Neural cell (in vitro differentiated cells): ENCODE data around the gene TEX11. TPM values are rescaled to one million over a fixed set of nuclear protein-coding genes. Genes with fewer than 3 reads are reported as not detected.

Experiments used
- H2AFZ ChIP-seq: fragments of 200-600, 300-800 bp; sonication (generic), shearing (Covaris generic); 2 replicates; pipeline ENCODE4 v1.6.0; 2014; ENCODE audit warnings: low read depth, mild to moderate bottlenecking, antibody characterized with exemption, low read length, moderate library complexity
- H3F3A ChIP-seq: fragments of 200-600 bp; shearing (Covaris generic); 2 replicates; pipeline ENCODE4 v1.6.1; 2016; ENCODE audit warnings: mild to moderate bottlenecking, moderate library complexity, mixed read lengths, antibody characterized with exemption, low read length; ENCODE audit not compliant: insufficient read depth, poor library complexity, severe bottlenecking
- H3K27ac ChIP-seq: fragments of 200-600, 300-800 bp; sonication (generic), shearing (Covaris generic); 2 replicates; pipeline ENCODE4 v1.5.1; 2014; ENCODE audit warnings: mild to moderate bottlenecking, low read length, moderate library complexity
- H3K27me3 ChIP-seq: fragments of 300-800, 200-600 bp; sonication (generic), shearing (Covaris generic); 2 replicates; pipeline ENCODE4 v1.6.0; 2014; ENCODE audit warnings: mild to moderate bottlenecking, low read depth, low read length, moderate library complexity; ENCODE audit not compliant: insufficient read depth
- H3K36me3 ChIP-seq: fragments of 300-800, 200-600 bp; sonication (generic), shearing (Covaris generic); 2 replicates; pipeline ENCODE4 v1.5.1; 2014; ENCODE audit warnings: mild to moderate bottlenecking, antibody characterized with exemption, low read length, moderate library complexity; ENCODE audit not compliant: insufficient read depth
- H3K4me2 ChIP-seq: fragments of 300-800, 200-600 bp; sonication (generic), shearing (Covaris generic); 2 replicates; pipeline ENCODE4 v1.6.0; 2014; ENCODE audit warnings: mild to moderate bottlenecking, low read length
- H3K4me3 ChIP-seq: fragments of 300-800, 200-600 bp; sonication (generic), shearing (Covaris generic); 2 replicates; pipeline ENCODE4 v1.5.1; 2014; ENCODE audit warnings: mild to moderate bottlenecking, low read length, moderate library complexity
- H3K79me2 ChIP-seq: fragments of 200-600 bp; shearing (Covaris generic); replicated peaks from 2 replicates; pipeline ENCODE4 v1.6.0; 2014; ENCODE audit warnings: mild to moderate bottlenecking, low read length, moderate library complexity; ENCODE audit not compliant: insufficient read depth
- H3K9ac ChIP-seq: fragments of 300-800, 200-600 bp; sonication (generic), shearing (Covaris generic); 2 replicates; pipeline ENCODE4 v1.6.1; 2016; ENCODE audit warnings: mild to moderate bottlenecking, low read length, mixed read lengths
- H3K9me2 ChIP-seq: fragments of 200-600 bp; shearing (Covaris generic); 2 replicates; pipeline ENCODE4 v1.6.1; 2016; ENCODE audit warnings: mild to moderate bottlenecking, low read length, mixed read lengths; ENCODE audit not compliant: insufficient read depth
- H3K9me3 ChIP-seq: fragments of 200-600, 300-800 bp; sonication (generic), shearing (Covaris generic); 2 replicates; pipeline ENCODE4 v1.6.1; 2016; ENCODE audit warnings: mild to moderate bottlenecking, mixed run types, low read length, moderate library complexity, mixed read lengths
- H4K20me1 ChIP-seq: fragments of 200-600 bp; shearing (Covaris generic); 2 replicates; pipeline ENCODE4 v1.6.1; 2016; ENCODE audit warnings: mild to moderate bottlenecking, mixed run types; ENCODE audit not compliant: insufficient read depth
- EP300 ChIP-seq: fragments of 450-650 bp; conservative IDR thresholded peaks from 2 replicates; pipeline ENCODE4 v1.6.1; 2014; ENCODE audit warnings: antibody characterized with exemption, mild to moderate bottlenecking, moderate library complexity; ENCODE audit not compliant: poor library complexity, severe bottlenecking
- EZH2 ChIP-seq: fragments of 200-600, 300-800 bp; shearing (Covaris generic), sonication (generic); IDR thresholded peaks from 2 replicates; pipeline ENCODE4 v1.6.1; 2014; ENCODE audit warnings: antibody characterized with exemption, low read length, borderline replicate concordance, mild to moderate bottlenecking; ENCODE audit not compliant: insufficient read depth, poor library complexity, severe bottlenecking
- MXI1 ChIP-seq: fragments of 450-650 bp; conservative IDR thresholded peaks from 2 replicates; pipeline ENCODE4 v1.6.1; 2014; ENCODE audit warnings: antibody characterized with exemption, mild to moderate bottlenecking; ENCODE audit not compliant: poor library complexity, severe bottlenecking
- POLR2AphosphoS5 ChIP-seq: IDR thresholded peaks from 2 replicates; pipeline ENCODE4 v1.6.1; 2012
- RAD21 ChIP-seq: fragments of 450-650 bp; conservative IDR thresholded peaks from 2 replicates; pipeline ENCODE4 v1.6.1; 2014; ENCODE audit warnings: antibody characterized with exemption, mild to moderate bottlenecking, moderate library complexity
- SMC3 ChIP-seq: fragments of 450-650 bp; conservative IDR thresholded peaks from 2 replicates; pipeline ENCODE4 v1.6.1; 2014; ENCODE audit warnings: antibody characterized with exemption, mild to moderate bottlenecking, moderate library complexity; ENCODE audit not compliant: poor library complexity
- TAF1 ChIP-seq: IDR thresholded peaks from 2 replicates; pipeline ENCODE4 v1.6.1; 2012; ENCODE audit warnings: low read depth
- polyA plus RNA-seq: library from polyadenylated mRNA; depleted of rRNA; stranded (reverse); fragments of >200 nt; gene quantifications from 2 replicates; pipeline ENCODE4 v1.2.3, GENCODE V29; 2014
- TF ChIP-seq, protein P1 (sequence below): IDR thresholded peaks from 2 replicates; pipeline ENCODE4 v1.6.1; 2012; ENCODE audit warnings: borderline replicate concordance
- TF ChIP-seq, protein P2 (sequence below): fragments of 450-650 bp; IDR thresholded peaks from 2 replicates; pipeline ENCODE4 v1.5.1; 2014; ENCODE audit warnings: antibody characterized with exemption, mild to moderate bottlenecking, moderate library complexity; ENCODE audit not compliant: poor library complexity, severe bottlenecking

Gene TEX11
- polyA plus RNA-seq, 1 donor from 2014 or later, result not detected

DNA sequence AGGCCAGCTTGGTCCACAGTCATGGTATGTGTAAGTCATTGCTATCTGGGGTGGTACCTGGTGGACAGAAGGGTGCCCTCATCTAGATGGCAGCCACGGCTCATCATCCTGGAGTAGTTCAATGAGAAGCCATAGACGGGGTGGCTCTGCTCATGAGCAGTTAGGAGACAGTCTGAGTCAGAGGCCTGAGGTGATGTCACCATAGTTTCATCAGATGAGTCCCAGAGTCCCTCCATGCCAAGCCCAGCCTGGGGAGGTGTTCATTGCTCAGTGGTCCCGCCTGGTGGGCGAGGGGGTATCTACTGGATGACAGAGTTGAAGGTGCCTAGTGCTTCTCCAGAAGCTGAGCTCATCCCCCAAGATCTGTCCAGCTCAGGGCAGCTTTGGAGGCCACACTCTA lies 414.1 kb downstream of the TEX11 start:
- Histone ChIP-seq H3K27me3 (no peaks in the 10 kb centered on the region), H3K27ac (no peak overlapping the region), H3K36me3 (no peaks in the 10 kb centered on the region), H3K79me2 (no peaks in the 10 kb centered on the region), H3K9ac (no peak overlapping the region), H2AFZ (no peak overlapping the region), H4K20me1 (no peaks in the 10 kb centered on the region), H3K9me3 (no peaks in the 10 kb centered on the region), H3F3A (no peaks in the 10 kb centered on the region), H3K4me3 (no peak overlapping the region), H3K4me2 (no peak overlapping the region), H3K9me2 (no peaks in the 10 kb centered on the region)
- no peak for TF ChIP-seq SMC3
- TF ChIP-seq, protein P1, sequence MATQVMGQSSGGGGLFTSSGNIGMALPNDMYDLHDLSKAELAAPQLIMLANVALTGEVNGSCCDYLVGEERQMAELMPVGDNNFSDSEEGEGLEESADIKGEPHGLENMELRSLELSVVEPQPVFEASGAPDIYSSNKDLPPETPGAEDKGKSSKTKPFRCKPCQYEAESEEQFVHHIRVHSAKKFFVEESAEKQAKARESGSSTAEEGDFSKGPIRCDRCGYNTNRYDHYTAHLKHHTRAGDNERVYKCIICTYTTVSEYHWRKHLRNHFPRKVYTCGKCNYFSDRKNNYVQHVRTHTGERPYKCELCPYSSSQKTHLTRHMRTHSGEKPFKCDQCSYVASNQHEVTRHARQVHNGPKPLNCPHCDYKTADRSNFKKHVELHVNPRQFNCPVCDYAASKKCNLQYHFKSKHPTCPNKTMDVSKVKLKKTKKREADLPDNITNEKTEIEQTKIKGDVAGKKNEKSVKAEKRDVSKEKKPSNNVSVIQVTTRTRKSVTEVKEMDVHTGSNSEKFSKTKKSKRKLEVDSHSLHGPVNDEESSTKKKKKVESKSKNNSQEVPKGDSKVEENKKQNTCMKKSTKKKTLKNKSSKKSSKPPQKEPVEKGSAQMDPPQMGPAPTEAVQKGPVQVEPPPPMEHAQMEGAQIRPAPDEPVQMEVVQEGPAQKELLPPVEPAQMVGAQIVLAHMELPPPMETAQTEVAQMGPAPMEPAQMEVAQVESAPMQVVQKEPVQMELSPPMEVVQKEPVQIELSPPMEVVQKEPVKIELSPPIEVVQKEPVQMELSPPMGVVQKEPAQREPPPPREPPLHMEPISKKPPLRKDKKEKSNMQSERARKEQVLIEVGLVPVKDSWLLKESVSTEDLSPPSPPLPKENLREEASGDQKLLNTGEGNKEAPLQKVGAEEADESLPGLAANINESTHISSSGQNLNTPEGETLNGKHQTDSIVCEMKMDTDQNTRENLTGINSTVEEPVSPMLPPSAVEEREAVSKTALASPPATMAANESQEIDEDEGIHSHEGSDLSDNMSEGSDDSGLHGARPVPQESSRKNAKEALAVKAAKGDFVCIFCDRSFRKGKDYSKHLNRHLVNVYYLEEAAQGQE, result no peak
- no peak for TF ChIP-seq EZH2
- no peak for TF ChIP-seq MXI1
- no peak for TF ChIP-seq RAD21
- no peak for TF ChIP-seq TAF1
- TF ChIP-seq, protein P2, sequence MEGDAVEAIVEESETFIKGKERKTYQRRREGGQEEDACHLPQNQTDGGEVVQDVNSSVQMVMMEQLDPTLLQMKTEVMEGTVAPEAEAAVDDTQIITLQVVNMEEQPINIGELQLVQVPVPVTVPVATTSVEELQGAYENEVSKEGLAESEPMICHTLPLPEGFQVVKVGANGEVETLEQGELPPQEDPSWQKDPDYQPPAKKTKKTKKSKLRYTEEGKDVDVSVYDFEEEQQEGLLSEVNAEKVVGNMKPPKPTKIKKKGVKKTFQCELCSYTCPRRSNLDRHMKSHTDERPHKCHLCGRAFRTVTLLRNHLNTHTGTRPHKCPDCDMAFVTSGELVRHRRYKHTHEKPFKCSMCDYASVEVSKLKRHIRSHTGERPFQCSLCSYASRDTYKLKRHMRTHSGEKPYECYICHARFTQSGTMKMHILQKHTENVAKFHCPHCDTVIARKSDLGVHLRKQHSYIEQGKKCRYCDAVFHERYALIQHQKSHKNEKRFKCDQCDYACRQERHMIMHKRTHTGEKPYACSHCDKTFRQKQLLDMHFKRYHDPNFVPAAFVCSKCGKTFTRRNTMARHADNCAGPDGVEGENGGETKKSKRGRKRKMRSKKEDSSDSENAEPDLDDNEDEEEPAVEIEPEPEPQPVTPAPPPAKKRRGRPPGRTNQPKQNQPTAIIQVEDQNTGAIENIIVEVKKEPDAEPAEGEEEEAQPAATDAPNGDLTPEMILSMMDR, result no peak
- TF ChIP-seq EP300, result no peak
- no peak for TF ChIP-seq POLR2AphosphoS5

DNA sequence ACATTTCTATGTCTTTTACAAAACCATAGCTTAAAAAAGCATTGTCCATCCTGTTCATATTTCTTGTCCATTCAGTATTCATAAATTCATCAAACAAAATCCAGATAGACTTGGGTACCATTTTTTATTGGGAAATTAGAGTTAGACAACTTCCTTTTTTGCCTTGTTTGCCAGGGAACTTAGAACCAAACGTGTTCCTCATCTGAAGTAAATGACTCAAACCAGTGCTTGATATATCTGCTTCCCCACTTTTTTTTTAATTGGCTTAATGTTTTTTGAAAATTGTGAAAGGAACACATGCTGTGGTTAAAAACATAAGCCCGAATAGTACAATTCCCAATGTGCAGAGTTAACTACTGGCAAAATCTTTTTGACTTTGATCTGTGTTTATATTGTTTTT lies 419.7 kb downstream of the TEX11 start:
- no peak overlapping the region for H3K27ac ChIP-seq
- H3K79me2 ChIP-seq, result no peaks in the 10 kb centered on the region
- no peaks in the 10 kb centered on the region for H3F3A ChIP-seq
- no peaks in the 10 kb centered on the region for H3K9me2 ChIP-seq
- H4K20me1 ChIP-seq, result no peaks in the 10 kb centered on the region
- H3K36me3 ChIP-seq, result no peaks in the 10 kb centered on the region
- TF ChIP-seq EP300, result no peak
- TF ChIP-seq, protein P1, result no peak
- TF ChIP-seq SMC3, result no peak
- TF ChIP-seq RAD21, result no peak
- no peak for TF ChIP-seq TAF1
- TF ChIP-seq EZH2, result no peak
- no peak for TF ChIP-seq POLR2AphosphoS5
- TF ChIP-seq MXI1, result no peak
- TF ChIP-seq, protein P2, result no peak
- H3K4me3 ChIP-seq, result no peak overlapping the region
- H3K9ac ChIP-seq, result no peak overlapping the region
- no peak overlapping the region for H2AFZ ChIP-seq
- no peaks in the 10 kb centered on the region for H3K27me3 ChIP-seq
- no peak overlapping the region for H3K4me2 ChIP-seq
- no peaks in the 10 kb centered on the region for H3K9me3 ChIP-seq
